AG09309 (cell line): ENCODE measurements around the gene SARS1.

Experiments
- DNase-seq: peaks from one replicate; pipeline ENCODE4 v3.0.0-alpha.2; 2010; ENCODE audit warnings: low read depth
- H3K4me3 ChIP-seq: 2 replicates; pipeline ENCODE4 v1.5.1; 2011; ENCODE audit warnings: mild to moderate bottlenecking, low read depth, low read length, moderate library complexity; ENCODE audit not compliant: control insufficient read depth
- TF ChIP-seq, protein P1 (sequence below): IDR thresholded peaks from 2 replicates; pipeline ENCODE4 v1.5.1; 2011; ENCODE audit warnings: mild to moderate bottlenecking, low read depth, low read length, inconsistent platforms; ENCODE audit not compliant: insufficient read depth, control insufficient read depth; ENCODE audit errors: missing control alignments

Gene SARS1

DNA sequence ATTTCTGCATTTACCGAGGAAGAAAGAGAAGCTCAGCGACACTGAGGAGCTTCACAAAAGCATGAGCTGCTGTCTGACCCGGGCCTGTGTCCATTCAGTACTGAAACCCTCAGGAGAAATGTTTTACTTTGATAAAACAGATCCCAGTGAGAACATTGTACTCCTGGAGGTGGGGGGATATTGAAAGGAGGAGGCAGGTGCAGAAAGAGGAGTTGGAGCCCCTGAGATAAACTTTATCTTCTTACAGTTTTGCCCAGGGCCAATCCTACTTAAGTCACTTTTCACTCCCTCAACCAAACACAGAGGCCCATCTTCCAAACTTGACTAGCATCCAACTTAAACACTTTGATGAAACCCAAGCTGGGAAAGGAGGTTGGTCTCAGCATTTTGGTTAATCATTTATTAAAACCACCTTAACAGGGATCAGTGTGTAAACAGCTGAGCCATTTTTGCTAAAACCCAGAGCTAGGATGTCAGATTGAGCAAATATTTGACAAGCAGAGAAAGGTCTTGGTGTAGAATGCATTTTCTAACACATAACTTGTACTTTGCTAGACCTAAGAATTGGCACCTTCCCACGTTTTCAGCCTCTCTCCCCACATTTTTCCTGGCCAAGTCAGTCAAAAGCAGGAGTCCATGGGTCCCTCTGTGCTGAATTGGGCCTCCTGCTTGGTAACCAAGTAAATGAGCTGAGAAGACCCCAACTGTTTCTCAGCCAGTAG lies 32.5 kb upstream of the SARS1 start:
- no peak for DNase-seq
- H3K4me3 ChIP-seq, result no peak overlapping the region
- TF ChIP-seq, protein P1, sequence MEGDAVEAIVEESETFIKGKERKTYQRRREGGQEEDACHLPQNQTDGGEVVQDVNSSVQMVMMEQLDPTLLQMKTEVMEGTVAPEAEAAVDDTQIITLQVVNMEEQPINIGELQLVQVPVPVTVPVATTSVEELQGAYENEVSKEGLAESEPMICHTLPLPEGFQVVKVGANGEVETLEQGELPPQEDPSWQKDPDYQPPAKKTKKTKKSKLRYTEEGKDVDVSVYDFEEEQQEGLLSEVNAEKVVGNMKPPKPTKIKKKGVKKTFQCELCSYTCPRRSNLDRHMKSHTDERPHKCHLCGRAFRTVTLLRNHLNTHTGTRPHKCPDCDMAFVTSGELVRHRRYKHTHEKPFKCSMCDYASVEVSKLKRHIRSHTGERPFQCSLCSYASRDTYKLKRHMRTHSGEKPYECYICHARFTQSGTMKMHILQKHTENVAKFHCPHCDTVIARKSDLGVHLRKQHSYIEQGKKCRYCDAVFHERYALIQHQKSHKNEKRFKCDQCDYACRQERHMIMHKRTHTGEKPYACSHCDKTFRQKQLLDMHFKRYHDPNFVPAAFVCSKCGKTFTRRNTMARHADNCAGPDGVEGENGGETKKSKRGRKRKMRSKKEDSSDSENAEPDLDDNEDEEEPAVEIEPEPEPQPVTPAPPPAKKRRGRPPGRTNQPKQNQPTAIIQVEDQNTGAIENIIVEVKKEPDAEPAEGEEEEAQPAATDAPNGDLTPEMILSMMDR, result no peak

DNA sequence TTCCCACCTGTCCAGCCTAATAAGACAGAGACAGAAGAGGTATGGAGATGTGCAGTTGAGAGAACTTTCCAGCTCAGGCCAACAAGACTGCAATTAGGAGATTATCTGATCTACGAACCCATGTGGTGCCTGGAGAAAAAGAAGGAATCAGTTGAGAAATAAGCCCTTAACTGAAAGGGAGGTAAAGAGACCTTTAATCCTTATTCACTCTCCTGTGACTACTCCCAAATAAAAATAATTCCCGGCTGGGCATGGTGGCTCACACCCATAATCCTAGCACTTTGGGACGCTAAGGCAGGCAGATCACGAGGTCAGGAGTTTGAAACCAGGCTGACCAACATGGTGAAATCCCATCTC lies 31.9 kb upstream of the SARS1 start:
- H3K4me3 ChIP-seq, result no peak overlapping the region
- DNase-seq, result no peak
- TF ChIP-seq, protein P1, result no peak

DNA sequence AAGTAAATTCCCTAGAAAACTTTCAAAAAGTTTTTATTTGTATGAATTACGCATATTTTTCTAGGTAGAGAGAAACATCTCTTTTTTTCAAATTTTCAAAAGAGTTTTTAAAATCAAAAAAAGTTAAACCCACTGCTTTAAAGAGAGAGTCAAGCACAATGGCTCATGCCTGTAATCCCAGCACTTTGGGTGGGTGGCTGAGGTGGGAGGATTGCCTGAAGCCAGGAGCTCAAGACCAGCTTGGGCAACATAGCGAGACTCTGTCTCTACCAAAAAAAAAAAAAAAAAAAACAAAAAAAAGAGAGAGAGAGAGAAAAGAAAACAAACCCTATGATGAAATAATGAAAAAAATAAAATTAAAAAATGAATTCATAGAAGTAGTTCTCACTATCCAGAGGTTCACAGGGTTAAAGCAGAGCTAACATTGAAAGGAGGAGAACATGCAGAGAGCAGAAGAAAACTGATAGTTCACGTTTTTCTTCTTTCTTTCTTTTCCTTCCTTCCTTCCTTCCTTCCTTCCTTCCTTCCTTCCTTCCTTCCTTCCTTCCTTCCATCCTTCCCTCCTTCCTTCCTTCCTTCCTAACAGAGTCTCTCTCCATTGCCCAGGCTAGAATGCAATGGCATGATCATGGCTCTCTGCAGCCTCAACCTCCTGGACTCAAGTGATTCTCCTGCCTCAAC lies 30.5 kb upstream of the SARS1 start:
- TF ChIP-seq, protein P1, result no peak
- no peak overlapping the region for H3K4me3 ChIP-seq
- no peak for DNase-seq

DNA sequence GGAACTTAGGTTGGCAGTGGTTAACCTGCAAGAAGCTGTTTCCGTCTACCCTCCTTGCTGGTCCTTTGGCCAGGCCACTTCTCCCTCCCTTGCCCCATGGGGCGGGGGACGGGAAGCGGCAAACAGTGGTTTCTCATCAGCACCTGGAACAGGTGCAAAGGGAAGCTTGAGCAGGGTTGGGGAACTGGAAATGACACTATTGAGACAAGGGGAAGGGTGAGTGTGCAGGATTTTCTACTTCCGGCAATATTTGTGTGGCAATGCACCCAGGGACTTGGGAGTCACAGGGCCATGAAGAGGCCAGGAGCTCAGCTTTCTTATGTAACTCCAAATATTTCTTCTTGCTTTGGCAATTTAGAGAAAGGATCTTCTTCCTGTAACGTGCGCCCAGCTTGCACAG lies 29.0 kb upstream of the SARS1 start:
- H3K4me3 ChIP-seq, result no peak overlapping the region
- TF ChIP-seq, protein P1, result no peak
- no peak for DNase-seq

DNA sequence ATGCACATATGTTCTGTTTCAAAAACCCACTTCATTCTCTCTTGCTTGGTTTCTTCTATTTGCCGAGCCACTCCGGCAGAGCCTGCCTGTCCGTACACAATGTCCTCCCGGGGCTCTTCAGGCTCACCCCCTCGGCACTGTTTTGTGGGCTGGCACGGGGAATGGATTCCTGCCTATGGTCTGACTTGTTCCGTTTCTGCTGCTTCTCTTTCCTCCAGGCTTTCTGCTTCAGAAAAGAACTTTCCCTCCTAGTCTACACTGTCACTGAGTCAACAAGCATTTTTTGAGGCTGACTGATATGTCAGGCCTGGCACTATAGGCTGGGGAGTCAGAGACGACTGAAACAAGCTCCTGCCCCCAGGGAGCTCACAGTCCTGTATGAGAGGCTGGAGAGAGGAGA lies 28.4 kb upstream of the SARS1 start:
- no peak for DNase-seq
- TF ChIP-seq, protein P1, result no peak
- H3K4me3 ChIP-seq, result no peak overlapping the region

DNA sequence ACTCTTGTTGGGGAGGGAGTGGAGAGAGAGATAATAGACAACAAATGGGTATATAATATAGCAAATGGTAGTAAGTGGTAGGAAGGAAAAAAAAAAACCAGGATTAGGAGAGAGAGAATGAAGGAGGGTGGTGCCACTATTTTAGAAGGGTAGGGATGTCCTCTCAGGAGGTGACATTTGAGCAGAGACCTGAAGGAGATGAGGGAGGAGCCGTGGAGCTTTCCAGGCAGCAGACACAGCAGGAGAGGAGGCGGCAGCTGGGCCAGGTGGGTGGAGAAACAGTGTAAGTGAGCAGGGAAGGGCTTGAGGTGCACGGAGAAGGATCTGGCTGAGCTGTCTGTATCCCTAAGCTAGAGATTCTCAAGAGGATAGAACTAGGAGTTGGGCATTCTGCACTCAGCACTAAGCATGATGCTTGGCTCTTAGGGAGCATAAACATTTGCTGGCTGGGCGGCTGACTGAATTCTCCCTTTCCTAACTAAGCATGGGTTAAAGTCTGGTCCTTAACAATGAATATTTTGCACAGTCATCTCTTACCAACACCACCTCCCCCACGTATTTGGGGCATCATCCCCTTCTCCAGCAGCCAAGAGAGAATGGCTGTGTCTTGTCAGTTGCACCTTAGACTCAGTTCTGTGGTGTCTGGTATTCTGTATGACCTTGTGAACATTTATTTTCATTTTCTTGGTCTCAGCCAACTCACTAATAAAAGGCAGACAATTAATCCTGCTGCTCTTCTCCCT lies 27.6 kb upstream of the SARS1 start:
- DNase-seq, result no peak
- TF ChIP-seq, protein P1, result no peak
- no peak overlapping the region for H3K4me3 ChIP-seq
